Epidermal melanocyte (primary cell): ENCODE data around the gene AAMP.
A peak's percentile ranks its signal among the peaks of the same experiment; 100 is the strongest.
"Not testable (repeated sequence)": the region's sequence is repeated elsewhere in the genome, so short reads cannot be mapped to it uniquely, and the experiment has no call there.

ENCODE experiments used
- DNase-seq: peaks from one replicate; pipeline ENCODE4 v3.0.0; 2011; ENCODE audit warnings: low spot score; ENCODE audit not compliant: insufficient read length

The AAMP gene

GRCh38 chr2:218275371-218276072 lies 5.6 kb upstream of the AAMP start:
- no peak for DNase-seq

GRCh38 chr2:218274586-218274985 lies 4.6 kb upstream of the AAMP start:
- DNase-seq: no peak

- no peak for DNase-seq
These were observed 3.9 kb upstream of the AAMP start for GRCh38 chr2:218273908-218274249.

- not testable (repeated sequence) for DNase-seq
These were observed 3.4 kb upstream of the AAMP start for GRCh38 chr2:218273214-218273907.

- DNase-seq: peak; percentile 83
These were observed 2.7 kb upstream of the AAMP start for GRCh38 chr2:218272531-218273212.

GRCh38 chr2:218271865-218272530 lies 2.1 kb upstream of the AAMP start:
- DNase-seq: no peak

GRCh38 chr2:218271487-218271797 lies 1.5 kb upstream of the AAMP start:
- DNase-seq: no peak

GRCh38 chr2:218270721-218271486 lies 967 bp upstream of the AAMP start:
- DNase-seq: no peak

GRCh38 chr2:218267259-218267658 lies 2.7 kb downstream of the AAMP start:
- DNase-seq: no peak

GRCh38 chr2:218266316-218266979 lies 3.5 kb downstream of the AAMP start:
- no peak for DNase-seq

GRCh38 chr2:218265626-218266025 lies 4.3 kb downstream of the AAMP start:
- DNase-seq: no peak

- no peak for DNase-seq
These were observed 5.0 kb downstream of the AAMP start for GRCh38 chr2:218264773-218265561.

GRCh38 chr2:218263817-218264641 lies 5.9 kb downstream of the AAMP start:
- DNase-seq: no peak

- no peak for DNase-seq
These were observed 7.0 kb downstream of the AAMP start for GRCh38 chr2:218262631-218263586.

GRCh38 chr2:218262237-218262600 lies 7.7 kb downstream of the AAMP start:
- DNase-seq: no peak

- DNase-seq: no peak
These were observed 8.3 kb downstream of the AAMP start for GRCh38 chr2:218261423-218262236.

GRCh38 chr2:218260742-218261422 lies 9.1 kb downstream of the AAMP start, which contains the start of gene GPBAR1:
GPBAR1 (plus strand) TSS chr2:218261015; CDS start chr2:218262725, 1,710 bp downstream.
- DNase-seq: no peak
